T-helper 22 cell (primary cell): Measurements from ENCODE around the gene MTUS2.

Source experiments
- DNase-seq: peaks from one replicate; pipeline ENCODE4 v3.0.0-alpha.2; 2020; ENCODE audit warnings: low read depth

The MTUS2 gene

GRCh38 chr13:29108068-29108786 is 288.1 kb downstream of the MTUS2 start:
- DNase-seq = no peak

GRCh38 chr13:29109987-29110386 is 289.8 kb downstream of the MTUS2 start:
- no peak for DNase-seq

GRCh38 chr13:29111446-29111845 is 291.3 kb downstream of the MTUS2 start:
- DNase-seq = no peak

GRCh38 chr13:29115842-29116241 is 295.7 kb downstream of the MTUS2 start:
- DNase-seq = no peak

GRCh38 chr13:29117663-29118062 is 297.5 kb downstream of the MTUS2 start:
- DNase-seq = no peak

- DNase-seq = no peak
Measured at GRCh38 chr13:29118471-29118870, 298.3 kb downstream of the MTUS2 start.

GRCh38 chr13:29125191-29125933 is 305.2 kb downstream of the MTUS2 start:
- no peak for DNase-seq

- DNase-seq = no peak
Measured at GRCh38 chr13:29125934-29126424, 305.8 kb downstream of the MTUS2 start.

GRCh38 chr13:29129616-29130015 is 309.5 kb downstream of the MTUS2 start:
- DNase-seq = no peak

GRCh38 chr13:29131159-29131558 is 311.0 kb downstream of the MTUS2 start:
- no peak for DNase-seq

GRCh38 chr13:29131881-29132668 is 311.9 kb downstream of the MTUS2 start:
- DNase-seq = no peak

- no peak for DNase-seq
Measured at GRCh38 chr13:29136341-29136740, 316.2 kb downstream of the MTUS2 start.

- DNase-seq = no peak
Measured at GRCh38 chr13:29137016-29137415, 316.9 kb downstream of the MTUS2 start.

GRCh38 chr13:29137995-29138394 is 317.9 kb downstream of the MTUS2 start:
- DNase-seq = no peak

GRCh38 chr13:29140277-29140676 is 320.1 kb downstream of the MTUS2 start:
- no peak for DNase-seq

GRCh38 chr13:29143847-29144246 is 323.7 kb downstream of the MTUS2 start:
- DNase-seq = no peak

GRCh38 chr13:29154390-29154789 is 334.3 kb downstream of the MTUS2 start:
- no peak for DNase-seq

- no peak for DNase-seq
Measured at GRCh38 chr13:29156136-29156535, 336.0 kb downstream of the MTUS2 start.

- no peak for DNase-seq
Measured at GRCh38 chr13:29159871-29160270, 339.7 kb downstream of the MTUS2 start.

- DNase-seq = no peak
Measured at GRCh38 chr13:29160862-29161261, 340.7 kb downstream of the MTUS2 start.

GRCh38 chr13:29161676-29162075 is 341.5 kb downstream of the MTUS2 start:
- DNase-seq = no peak

GRCh38 chr13:29162638-29163235 is 342.6 kb downstream of the MTUS2 start:
- no peak for DNase-seq
